ENCODE measurements around the gene NSD2. TPM values are rescaled to one million over a fixed set of nuclear protein-coding genes. Genes with fewer than 3 reads are reported as not detected.
A peak's percentile ranks its signal among the peaks of the same experiment; 100 is the strongest.
"Not testable (repeated sequence)": the region's sequence is repeated elsewhere in the genome, so short reads cannot be mapped to it uniquely, and the experiment has no call there.

Gene NSD2
- total RNA-seq, 1 donor: 67.8 TPM

DNA sequence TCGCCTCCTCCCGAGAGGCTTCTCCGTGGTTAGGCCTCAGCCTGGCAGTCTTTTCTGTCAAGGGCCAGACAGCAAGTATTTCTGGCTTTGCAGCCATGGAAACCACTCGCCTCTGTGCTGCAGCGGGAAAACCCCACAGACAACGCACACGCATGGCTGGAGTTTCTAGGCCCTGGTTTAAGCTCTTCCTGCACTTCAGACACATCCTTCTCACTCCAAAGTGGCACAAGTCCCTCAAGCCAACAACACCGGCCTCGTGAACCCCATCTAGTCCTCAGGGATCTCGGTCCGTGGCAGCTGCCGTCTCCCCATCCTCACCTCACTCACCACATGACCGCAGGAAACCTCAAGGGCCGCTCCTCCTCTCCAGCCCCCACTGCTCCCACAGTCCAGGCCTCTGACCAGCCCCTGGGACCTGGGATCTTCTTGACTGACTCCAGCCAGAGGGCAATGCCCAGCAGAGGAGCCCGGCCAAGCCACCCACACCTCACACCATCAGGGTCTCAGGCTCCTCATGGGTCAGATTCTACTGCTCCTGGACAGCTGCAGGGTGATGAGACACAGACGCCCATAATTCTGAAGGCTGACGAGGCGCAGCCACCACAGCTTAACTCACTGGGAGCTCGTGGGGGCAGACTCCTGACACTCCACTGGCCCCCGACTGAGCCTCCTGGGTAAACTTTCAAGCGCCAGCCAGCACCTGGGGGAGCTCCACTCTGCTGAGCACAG is 37.0 kb upstream of the NSD2 start:
- no peak for TF ChIP-seq CTCF (IDR thresholded peaks at IDR 0.05; ENCODE audit: insufficient read depth, low read depth, low read length)
- DNase-seq (ENCODE audit: low read depth): peak; percentile 46
- no peak overlapping the region for H3K4me3 ChIP-seq (ENCODE audit: low read depth, low read length)

- not testable (repeated sequence) for H3K4me3 ChIP-seq (ENCODE audit: low read depth, low read length); DNase-seq (ENCODE audit: low read depth)
Observed at GRCh38 chr4:1835836-1836235, 35.4 kb upstream of the NSD2 start.

GRCh38 chr4:1836650-1837049 is 34.5 kb upstream of the NSD2 start:
- no peak overlapping the region for H3K4me3 ChIP-seq (ENCODE audit: low read depth, low read length)
- no peak for DNase-seq (ENCODE audit: low read depth)
- TF ChIP-seq CTCF (IDR thresholded peaks at IDR 0.05; ENCODE audit: insufficient read depth, low read depth, low read length): no peak

GRCh38 chr4:1837069-1837468 is 34.1 kb upstream of the NSD2 start:
- DNase-seq (ENCODE audit: low read depth): no peak
- H3K4me3 ChIP-seq (ENCODE audit: low read depth, low read length): no peak overlapping the region
- TF ChIP-seq CTCF (IDR thresholded peaks at IDR 0.05; ENCODE audit: insufficient read depth, low read depth, low read length): no peak

DNA sequence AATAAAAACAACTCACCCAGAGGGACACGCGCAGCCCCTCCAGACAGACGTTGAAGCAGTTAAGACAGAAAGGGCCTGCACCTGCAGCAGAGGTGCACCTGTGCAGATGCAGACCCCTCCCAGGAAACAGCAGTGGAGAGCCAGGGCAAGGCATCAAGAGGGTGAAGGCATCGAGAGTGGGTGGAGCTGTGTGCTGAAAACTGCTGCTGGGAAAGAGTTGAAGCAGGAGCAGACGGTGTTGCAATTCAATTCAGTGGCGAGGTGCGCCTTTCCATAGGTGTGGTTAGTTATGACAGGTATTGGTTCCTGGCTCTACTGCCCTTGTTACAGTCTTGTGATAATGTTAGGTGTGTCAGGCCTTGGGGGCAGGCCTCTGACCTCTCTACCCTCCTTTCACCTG is 31.9 kb upstream of the NSD2 start:
- no peak for TF ChIP-seq CTCF (IDR thresholded peaks at IDR 0.05; ENCODE audit: insufficient read depth, low read depth, low read length)
- no peak for DNase-seq (ENCODE audit: low read depth)
- no peak overlapping the region for H3K4me3 ChIP-seq (ENCODE audit: low read depth, low read length)

- no peak overlapping the region for H3K4me3 ChIP-seq (ENCODE audit: low read depth, low read length)
- no peak for DNase-seq (ENCODE audit: low read depth)
- TF ChIP-seq CTCF (IDR thresholded peaks at IDR 0.05; ENCODE audit: insufficient read depth, low read depth, low read length): no peak
Observed at GRCh38 chr4:1841201-1841886, 29.8 kb upstream of the NSD2 start.

GRCh38 chr4:1841887-1842210 is 29.3 kb upstream of the NSD2 start:
- TF ChIP-seq CTCF (IDR thresholded peaks at IDR 0.05; ENCODE audit: insufficient read depth, low read depth, low read length): no peak
- H3K4me3 ChIP-seq (ENCODE audit: low read depth, low read length): no peak overlapping the region
- no peak for DNase-seq (ENCODE audit: low read depth)
